Measurements from ENCODE around the gene STIP1.

- TF ChIP-seq, protein P1, sequence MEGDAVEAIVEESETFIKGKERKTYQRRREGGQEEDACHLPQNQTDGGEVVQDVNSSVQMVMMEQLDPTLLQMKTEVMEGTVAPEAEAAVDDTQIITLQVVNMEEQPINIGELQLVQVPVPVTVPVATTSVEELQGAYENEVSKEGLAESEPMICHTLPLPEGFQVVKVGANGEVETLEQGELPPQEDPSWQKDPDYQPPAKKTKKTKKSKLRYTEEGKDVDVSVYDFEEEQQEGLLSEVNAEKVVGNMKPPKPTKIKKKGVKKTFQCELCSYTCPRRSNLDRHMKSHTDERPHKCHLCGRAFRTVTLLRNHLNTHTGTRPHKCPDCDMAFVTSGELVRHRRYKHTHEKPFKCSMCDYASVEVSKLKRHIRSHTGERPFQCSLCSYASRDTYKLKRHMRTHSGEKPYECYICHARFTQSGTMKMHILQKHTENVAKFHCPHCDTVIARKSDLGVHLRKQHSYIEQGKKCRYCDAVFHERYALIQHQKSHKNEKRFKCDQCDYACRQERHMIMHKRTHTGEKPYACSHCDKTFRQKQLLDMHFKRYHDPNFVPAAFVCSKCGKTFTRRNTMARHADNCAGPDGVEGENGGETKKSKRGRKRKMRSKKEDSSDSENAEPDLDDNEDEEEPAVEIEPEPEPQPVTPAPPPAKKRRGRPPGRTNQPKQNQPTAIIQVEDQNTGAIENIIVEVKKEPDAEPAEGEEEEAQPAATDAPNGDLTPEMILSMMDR (IDR thresholded peaks at IDR 0.05): no peak
- no peak for TF ChIP-seq POLR2A (IDR thresholded peaks at IDR 0.05)
- no peak for TF ChIP-seq POLR2AphosphoS5 (IDR thresholded peaks at IDR 0.05; ENCODE audit: insufficient read depth in 1 of 2, low read depth in 1 of 2)
Measured at GRCh38 chr11:64247729-64248531, 62.0 kb downstream of the STIP1 start.
